ENCODE data around the gene TNNI3K.

GRCh38 chr1:74496669-74497068 lies 261.5 kb downstream of the TNNI3K start:
- TF ChIP-seq CTCF (IDR thresholded peaks at IDR 0.05; ENCODE audit: low read length) = no peak
- no peak for TF ChIP-seq EZH2 (IDR thresholded peaks at IDR 0.05; ENCODE audit: borderline replicate concordance, low read length)

All from OCI-LY1 (cell line).